Measurements from ENCODE around the gene EEF1AKMT2. TPM values are rescaled to one million over a fixed set of nuclear protein-coding genes. Genes with fewer than 3 reads are reported as not detected.

Gene EEF1AKMT2
- total and polyA plus RNA-seq, 2 of the 13 experiments (the other 11 are each of a cell fraction or from before 2014, with no cell fraction given): 11.3 to 19.3 TPM

DNA sequence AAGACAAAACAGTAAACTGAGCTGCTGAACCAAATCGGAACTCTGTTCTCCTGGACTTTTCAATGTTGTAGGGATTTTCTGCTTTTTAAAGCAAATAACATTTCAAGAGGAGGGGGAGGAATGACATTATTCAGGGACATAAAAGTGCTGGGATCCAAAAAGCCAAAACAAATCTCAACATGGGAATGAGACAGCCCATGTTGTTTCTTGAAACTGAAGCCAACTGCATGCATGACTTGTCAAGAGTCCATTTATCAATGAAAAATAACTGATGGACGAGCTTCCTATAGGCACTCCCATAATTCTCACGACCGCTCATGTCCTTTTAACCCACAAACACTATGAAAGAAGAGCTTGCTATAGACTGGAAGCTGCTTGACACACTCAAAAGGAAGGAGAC lies 75.3 kb downstream of the EEF1AKMT2 start (continued):
- TF ChIP-seq AHDC1 (CRISPR knock-in tag; IDR thresholded peaks at IDR 0.05; ENCODE audit: borderline replicate concordance) (no peak), ZNF562 (CRISPR knock-in tag; IDR thresholded peaks at IDR 0.05; ENCODE audit: borderline replicate concordance) (no peak), MATR3 (CRISPR knock-in tag; IDR thresholded peaks at IDR 0.05) (no peak), ZNF782 (CRISPR knock-in tag; IDR thresholded peaks at IDR 0.05; ENCODE audit: borderline replicate concordance) (no peak), HNF4A (CRISPR knock-in tag; IDR thresholded peaks at IDR 0.05) (no peak), HNRNPK (IDR thresholded peaks at IDR 0.05; ENCODE audit: low read depth, low read length, poor library complexity, severe bottlenecking) (no peak), POLR2AphosphoS5 (IDR thresholded peaks at IDR 0.05; ENCODE audit: low read depth, low read length) (no peak), TERF1 (CRISPR knock-in tag; IDR thresholded peaks at IDR 0.05) (no peak), KDM1A (CRISPR knock-in tag; IDR thresholded peaks at IDR 0.05) (no peak), PRMT3 (CRISPR knock-in tag; IDR thresholded peaks at IDR 0.05; ENCODE audit: borderline replicate concordance, low read depth) (no peak)
- TF ChIP-seq, protein P1, sequence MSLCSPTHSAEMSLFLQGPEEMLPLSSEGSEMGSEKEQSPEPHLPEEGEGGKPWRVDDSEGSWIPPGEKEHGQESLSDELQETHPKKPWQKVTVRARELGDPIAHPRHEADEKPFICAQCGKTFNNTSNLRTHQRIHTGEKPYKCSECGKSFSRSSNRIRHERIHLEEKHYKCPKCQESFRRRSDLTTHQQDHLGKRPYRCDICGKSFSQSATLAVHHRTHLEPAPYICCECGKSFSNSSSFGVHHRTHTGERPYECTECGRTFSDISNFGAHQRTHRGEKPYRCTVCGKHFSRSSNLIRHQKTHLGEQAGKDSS (CRISPR knock-in tag; IDR thresholded peaks at IDR 0.05; ENCODE audit: borderline replicate concordance, low read depth): no peak
